SKM-1 (cell line): ENCODE measurements around the gene CDHR4.
"Not testable (repeated sequence)": the region's sequence is repeated elsewhere in the genome, so short reads cannot be mapped to it uniquely, and the experiment has no call there.

Experiments
- DNase-seq: peaks from one replicate; lab custom pipeline; 2025; ENCODE audit not compliant: unreplicated experiment; lab: John Stamatoyannopoulos, UW

CDHR4 gene

GRCh38 chr3:49799761-49800160, at the start of gene CDHR4:
Gene CDHR4, minus strand, starts transcription at chr3:49799873. Its CDS starts 61 bp downstream, at chr3:49799812.
- no peak for DNase-seq

GRCh38 chr3:49845694-49846093, 46.0 kb upstream of the CDHR4 start:
- no peak for DNase-seq

GRCh38 chr3:49844464-49845183, 45.0 kb upstream of the CDHR4 start:
- no peak for DNase-seq

GRCh38 chr3:49842843-49843517, 43.3 kb upstream of the CDHR4 start:
- no peak for DNase-seq

GRCh38 chr3:49841806-49842205, 42.1 kb upstream of the CDHR4 start:
- DNase-seq, result no peak

GRCh38 chr3:49841126-49841696, 41.5 kb upstream of the CDHR4 start:
- no peak for DNase-seq

GRCh38 chr3:49840388-49840787, 40.7 kb upstream of the CDHR4 start:
- no peak for DNase-seq

- DNase-seq, result peak; percentile 63
Observed at GRCh38 chr3:49839193-49839809, 39.6 kb upstream of the CDHR4 start.

GRCh38 chr3:49831341-49831740, 31.7 kb upstream of the CDHR4 start:
- DNase-seq, result no peak

- DNase-seq, result no peak
Observed at GRCh38 chr3:49826016-49826415, 26.3 kb upstream of the CDHR4 start.

- not testable (repeated sequence) for DNase-seq
Observed at GRCh38 chr3:49823131-49823530, 23.5 kb upstream of the CDHR4 start.

- no peak for DNase-seq
Observed at GRCh38 chr3:49813497-49814174, 14.0 kb upstream of the CDHR4 start, which contains the start of gene UBA7. Gene UBA7, minus strand, starts transcription at chr3:49813953. Its CDS starts 166 bp downstream, at chr3:49813787.

GRCh38 chr3:49812916-49813496, 13.3 kb upstream of the CDHR4 start:
- no peak for DNase-seq

GRCh38 chr3:49807431-49808114, 7.9 kb upstream of the CDHR4 start:
- DNase-seq, result no peak

- no peak for DNase-seq
Observed at GRCh38 chr3:49806850-49807249, 7.2 kb upstream of the CDHR4 start.

GRCh38 chr3:49805897-49806701, 6.4 kb upstream of the CDHR4 start:
- peak; percentile 62 for DNase-seq

- peak; percentile 65 for DNase-seq
Observed at GRCh38 chr3:49805367-49805782, 5.7 kb upstream of the CDHR4 start.

GRCh38 chr3:49804141-49805041, 4.7 kb upstream of the CDHR4 start:
- DNase-seq, result no peak
